HEK293 (cell line): ENCODE measurements around the gene CYP27A1.

Experiments used
- CTCF ChIA-PET: fragments of 350-600 bp; formaldehyde crosslinking; extraction: SDS; loops from one replicate; lab custom pipeline; 2021; ENCODE audit warnings: antibody characterized with exemption; lab: Yijun Ruan, JAX
- POLR2A ChIA-PET: fragments of 300-600 bp; formaldehyde crosslinking; extraction: SDS; loops from one replicate; lab custom pipeline; 2020; ENCODE audit warnings: antibody characterized with exemption, inconsistent platforms; lab: Yijun Ruan, JAX
- H3K27ac ChIP-seq: fragments of 200-500 bp; sonication (Bioruptor generic); 2 replicates; pipeline ENCODE4 v1.5.1; 2014; ENCODE audit warnings: low read depth, low read length, control low read depth, inconsistent platforms; ENCODE audit errors: extremely low read depth
- H3K36me3 ChIP-seq, 2 experiments: fragments of 200-500 bp in 1 of 2; sonication (Bioruptor generic) in 1 of 2; 1 replicate in 1 of 2; 2 replicates in 1 of 2; pipeline ENCODE4 v1.5.1; 2014 to 2017; ENCODE audit warnings: inconsistent platforms in 2 of 2, low read length in 2 of 2; ENCODE audit not compliant: control insufficient read depth in 2 of 2, insufficient read depth in 1 of 2
- H3K4me1 ChIP-seq: fragments of 200-500 bp; sonication (Bioruptor generic); 2 replicates; pipeline ENCODE4 v1.5.1; 2014; ENCODE audit warnings: mild to moderate bottlenecking, low read length, inconsistent platforms; ENCODE audit not compliant: control insufficient read depth, insufficient read depth
- H3K4me3 ChIP-seq: 2 replicates; pipeline ENCODE4 v1.5.1; 2011; ENCODE audit warnings: low read depth, mild to moderate bottlenecking, control low read depth, low read length, moderate library complexity
- H3K9me3 ChIP-seq: fragments of 200-500 bp; sonication (Bioruptor generic); 2 replicates; pipeline ENCODE4 v1.5.1; 2014; ENCODE audit warnings: low read depth, low read length, inconsistent platforms; ENCODE audit not compliant: control insufficient read depth, insufficient read depth
- BCL11A ChIP-seq: fragments of 450-650 bp; formaldehyde crosslinking; IDR thresholded peaks from 2 replicates; pipeline ENCODE4 v1.5.1; 2016; ENCODE audit warnings: low read depth, missing biosample characterization, missing genetic modification characterization
- EGR2 ChIP-seq: fragments of 450-650 bp; formaldehyde crosslinking; IDR thresholded peaks from 2 replicates; pipeline ENCODE4 v1.5.1; 2016; ENCODE audit warnings: low read depth, missing biosample characterization, missing genetic modification characterization
- MEIS1 ChIP-seq: sonication (generic); formaldehyde crosslinking; IDR thresholded peaks from 2 replicates; pipeline ENCODE4 v1.8.1; 2022; ENCODE audit warnings: missing genetic modification reagents, mild to moderate bottlenecking, borderline replicate concordance
- OVOL3 ChIP-seq: fragments of 450-650 bp; formaldehyde crosslinking; IDR thresholded peaks from 2 replicates; pipeline ENCODE4 v1.5.1; 2016; ENCODE audit warnings: missing biosample characterization, missing genetic modification characterization
- YY1 ChIP-seq: fragments of 450-650 bp; formaldehyde crosslinking; IDR thresholded peaks from 2 replicates; pipeline ENCODE4 v1.5.1; 2018; ENCODE audit warnings: missing biosample characterization, missing genetic modification characterization
- ZFHX2 ChIP-seq: fragments of 450-650 bp; formaldehyde crosslinking; conservative IDR thresholded peaks from 2 replicates; pipeline ENCODE4 v1.5.1; 2016; ENCODE audit warnings: missing biosample characterization, missing genetic modification characterization
- ZNF19 ChIP-seq: fragments of 450-650 bp; formaldehyde crosslinking; IDR thresholded peaks from 2 replicates; pipeline ENCODE4; 2016; ENCODE audit warnings: missing biosample characterization, missing genetic modification characterization, low read depth
- ZNF202 ChIP-seq: fragments of 450-650 bp; formaldehyde crosslinking; IDR thresholded peaks from 2 replicates; pipeline ENCODE4 v1.5.1; 2016; ENCODE audit warnings: missing biosample characterization, missing genetic modification characterization, borderline replicate concordance
- ZNF211 ChIP-seq: fragments of 450-650 bp; formaldehyde crosslinking; IDR thresholded peaks from 2 replicates; pipeline ENCODE4 v1.5.1; 2016; ENCODE audit warnings: low read depth, missing biosample characterization, missing genetic modification characterization
- ZNF24 ChIP-seq: fragments of 450-650 bp; formaldehyde crosslinking; IDR thresholded peaks from 2 replicates; pipeline ENCODE4 v1.5.1; 2016; ENCODE audit warnings: missing biosample characterization, missing genetic modification characterization
- ZNF311 ChIP-seq: fragments of 450-650 bp; formaldehyde crosslinking; IDR thresholded peaks from 2 replicates; pipeline ENCODE4 v1.5.1; 2017; ENCODE audit warnings: missing biosample characterization, missing genetic modification characterization, borderline replicate concordance
- ZNF404 ChIP-seq: fragments of 450-650 bp; formaldehyde crosslinking; IDR thresholded peaks from 2 replicates; pipeline ENCODE4 v1.5.1; 2017; ENCODE audit warnings: missing biosample characterization, missing genetic modification characterization
- ZNF558 ChIP-seq: fragments of 450-650 bp; formaldehyde crosslinking; IDR thresholded peaks from 2 replicates; pipeline ENCODE4 v1.5.1; 2016; ENCODE audit warnings: missing biosample characterization, missing genetic modification characterization
- ZNF600 ChIP-seq: fragments of 450-650 bp; formaldehyde crosslinking; IDR thresholded peaks from 2 replicates; pipeline ENCODE4 v1.5.1; 2016; ENCODE audit warnings: missing biosample characterization, missing genetic modification characterization
- ZNF623 ChIP-seq: fragments of 450-650 bp; formaldehyde crosslinking; IDR thresholded peaks from 2 replicates; pipeline ENCODE4 v1.5.1; 2016; ENCODE audit warnings: missing biosample characterization, missing genetic modification characterization
- ZNF776 ChIP-seq: fragments of 450-650 bp; formaldehyde crosslinking; IDR thresholded peaks from 2 replicates; pipeline ENCODE4 v1.5.0; 2017; ENCODE audit warnings: missing biosample characterization, missing genetic modification characterization, borderline replicate concordance
- TF ChIP-seq, protein P1 (sequence below): fragments of 450-650 bp; formaldehyde crosslinking; IDR thresholded peaks from 2 replicates; pipeline ENCODE4 v1.5.1; 2016; ENCODE audit warnings: missing biosample characterization, missing genetic modification characterization
- TF ChIP-seq, protein P2 (sequence below): fragments of 450-650 bp; IDR thresholded peaks from 2 replicates; pipeline ENCODE4 v1.5.1; 2018; ENCODE audit warnings: missing biosample characterization, mild to moderate bottlenecking, missing genetic modification characterization
- TF ChIP-seq, protein P3 (sequence below): fragments of 450-650 bp; formaldehyde crosslinking; conservative IDR thresholded peaks from 2 replicates; pipeline ENCODE4 v1.5.1; 2016; ENCODE audit warnings: low read depth, missing biosample characterization, missing genetic modification characterization
- TF ChIP-seq, protein P4 (sequence below): fragments of 450-650 bp; formaldehyde crosslinking; IDR thresholded peaks from 2 replicates; pipeline ENCODE4 v1.5.1; 2016; ENCODE audit warnings: missing biosample characterization, missing genetic modification characterization
- TF ChIP-seq, protein P5 (sequence below): fragments of 450-650 bp; formaldehyde crosslinking; IDR thresholded peaks from 2 replicates; pipeline ENCODE4 v1.5.1; 2016; ENCODE audit warnings: missing biosample characterization, missing genetic modification characterization

Gene CYP27A1

DNA sequence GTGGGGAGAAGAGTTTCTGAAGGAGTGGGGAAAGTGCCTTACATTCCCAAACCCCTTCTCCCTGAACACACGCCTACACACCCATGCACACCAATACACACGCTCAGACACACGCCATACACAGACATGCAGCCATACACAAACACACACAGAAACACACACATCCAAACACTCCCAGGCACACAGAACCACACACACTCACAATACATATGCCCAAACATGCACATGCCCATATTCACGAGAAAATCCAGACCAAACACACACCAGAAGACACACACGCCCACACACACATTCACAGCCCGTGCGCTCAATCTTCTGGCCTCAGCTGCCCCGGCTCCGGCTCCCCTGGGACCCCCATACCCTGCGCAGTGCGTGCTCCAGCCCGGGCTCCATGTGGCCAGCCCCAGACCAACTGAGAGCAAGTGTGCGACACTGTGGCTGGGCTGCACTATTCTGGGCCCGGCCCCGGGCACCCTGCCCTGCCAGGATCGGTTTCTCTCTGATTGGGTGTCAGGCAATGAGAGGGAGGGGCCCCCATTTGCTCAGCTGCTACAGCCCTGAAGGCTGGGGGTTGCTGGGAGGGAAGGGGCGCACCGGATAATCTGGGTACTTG is 49.5 kb downstream of the CYP27A1 start, which contains the start of gene PRKAG3:
PRKAG3 (minus strand) TSS at position 426 of the 613 bp plus-strand sequence.
- H3K4me1 ChIP-seq, result peaks cover 13% of the 10 kb centered on the region
- H3K9me3 ChIP-seq, result no peaks in the 10 kb centered on the region
- no peak within 1 kb of the TSS for H3K27ac ChIP-seq
- H3K36me3 ChIP-seq, result no peaks in the 10 kb centered on the region
- POLR2A ChIA-PET, result interaction anchor here (0.6 kb wide), 1 partner anchor 172 kb away, joined by 3 read pairs; the partner anchor contains the start of genes BCS1L and ZNF142
- peak; percentile 56 for TF ChIP-seq EGR2
- TF ChIP-seq ZNF600, result peak; percentile 42
- peak; percentile 74 for TF ChIP-seq ZFHX2 (tag by site-specific recombination)
- TF ChIP-seq ZNF776, result no peak
- TF ChIP-seq ZNF211 (tag by site-specific recombination), result no peak
- TF ChIP-seq, protein P1, sequence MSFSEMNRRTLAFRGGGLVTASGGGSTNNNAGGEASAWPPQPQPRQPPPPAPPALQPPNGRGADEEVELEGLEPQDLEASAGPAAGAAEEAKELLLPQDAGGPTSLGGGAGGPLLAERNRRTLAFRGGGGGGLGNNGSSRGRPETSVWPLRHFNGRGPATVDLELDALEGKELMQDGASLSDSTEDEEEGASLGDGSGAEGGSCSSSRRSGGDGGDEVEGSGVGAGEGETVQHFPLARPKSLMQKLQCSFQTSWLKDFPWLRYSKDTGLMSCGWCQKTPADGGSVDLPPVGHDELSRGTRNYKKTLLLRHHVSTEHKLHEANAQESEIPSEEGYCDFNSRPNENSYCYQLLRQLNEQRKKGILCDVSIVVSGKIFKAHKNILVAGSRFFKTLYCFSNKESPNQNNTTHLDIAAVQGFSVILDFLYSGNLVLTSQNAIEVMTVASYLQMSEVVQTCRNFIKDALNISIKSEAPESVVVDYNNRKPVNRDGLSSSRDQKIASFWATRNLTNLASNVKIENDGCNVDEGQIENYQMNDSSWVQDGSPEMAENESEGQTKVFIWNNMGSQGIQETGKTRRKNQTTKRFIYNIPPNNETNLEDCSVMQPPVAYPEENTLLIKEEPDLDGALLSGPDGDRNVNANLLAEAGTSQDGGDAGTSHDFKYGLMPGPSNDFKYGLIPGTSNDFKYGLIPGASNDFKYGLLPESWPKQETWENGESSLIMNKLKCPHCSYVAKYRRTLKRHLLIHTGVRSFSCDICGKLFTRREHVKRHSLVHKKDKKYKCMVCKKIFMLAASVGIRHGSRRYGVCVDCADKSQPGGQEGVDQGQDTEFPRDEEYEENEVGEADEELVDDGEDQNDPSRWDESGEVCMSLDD (tag by site-specific recombination), result no peak
- TF ChIP-seq YY1 (tag by site-specific recombination), result no peak
- H3K4me3 ChIP-seq, result no peak within 1 kb of the TSS
- CTCF ChIA-PET, result no interaction called here

DNA sequence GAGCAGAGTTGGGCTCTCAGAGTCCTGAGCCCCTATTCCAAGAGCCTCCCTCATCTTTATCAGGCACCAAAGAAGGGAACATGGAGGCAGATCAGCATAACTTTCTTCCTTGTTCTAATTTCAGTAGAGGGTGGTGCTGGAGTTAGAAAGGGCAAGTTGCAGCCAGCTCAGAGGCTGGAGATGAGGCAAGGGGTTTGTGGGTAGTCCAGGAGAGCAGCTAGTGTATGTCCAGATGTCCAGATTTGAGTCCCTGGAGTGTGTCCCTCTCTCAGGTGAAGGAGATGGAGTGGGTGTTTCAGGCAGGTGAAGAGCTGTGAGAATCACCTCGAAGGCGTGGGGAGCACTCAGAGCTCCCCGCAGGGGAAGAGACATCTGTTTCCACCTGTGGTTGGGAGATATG is 50.1 kb downstream of the CYP27A1 start:
- CTCF ChIA-PET, result interaction anchor here (0.9 kb wide), 1 partner anchor 122 kb away, joined by 3 read pairs; the partner anchor contains the start of gene TTLL4
- no peak for TF ChIP-seq MEIS1
- TF ChIP-seq ZNF19, result no peak
- no peak for TF ChIP-seq ZNF202 (tag by site-specific recombination)
- TF ChIP-seq, protein P2, sequence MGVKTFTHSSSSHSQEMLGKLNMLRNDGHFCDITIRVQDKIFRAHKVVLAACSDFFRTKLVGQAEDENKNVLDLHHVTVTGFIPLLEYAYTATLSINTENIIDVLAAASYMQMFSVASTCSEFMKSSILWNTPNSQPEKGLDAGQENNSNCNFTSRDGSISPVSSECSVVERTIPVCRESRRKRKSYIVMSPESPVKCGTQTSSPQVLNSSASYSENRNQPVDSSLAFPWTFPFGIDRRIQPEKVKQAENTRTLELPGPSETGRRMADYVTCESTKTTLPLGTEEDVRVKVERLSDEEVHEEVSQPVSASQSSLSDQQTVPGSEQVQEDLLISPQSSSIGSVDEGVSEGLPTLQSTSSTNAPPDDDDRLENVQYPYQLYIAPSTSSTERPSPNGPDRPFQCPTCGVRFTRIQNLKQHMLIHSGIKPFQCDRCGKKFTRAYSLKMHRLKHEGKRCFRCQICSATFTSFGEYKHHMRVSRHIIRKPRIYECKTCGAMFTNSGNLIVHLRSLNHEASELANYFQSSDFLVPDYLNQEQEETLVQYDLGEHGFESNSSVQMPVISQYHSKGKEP (tag by site-specific recombination), result no peak
- no peak for TF ChIP-seq ZNF558 (tag by site-specific recombination)
- TF ChIP-seq ZNF404 (tag by site-specific recombination), result no peak
- TF ChIP-seq ZNF623 (tag by site-specific recombination), result no peak
- TF ChIP-seq, protein P3, sequence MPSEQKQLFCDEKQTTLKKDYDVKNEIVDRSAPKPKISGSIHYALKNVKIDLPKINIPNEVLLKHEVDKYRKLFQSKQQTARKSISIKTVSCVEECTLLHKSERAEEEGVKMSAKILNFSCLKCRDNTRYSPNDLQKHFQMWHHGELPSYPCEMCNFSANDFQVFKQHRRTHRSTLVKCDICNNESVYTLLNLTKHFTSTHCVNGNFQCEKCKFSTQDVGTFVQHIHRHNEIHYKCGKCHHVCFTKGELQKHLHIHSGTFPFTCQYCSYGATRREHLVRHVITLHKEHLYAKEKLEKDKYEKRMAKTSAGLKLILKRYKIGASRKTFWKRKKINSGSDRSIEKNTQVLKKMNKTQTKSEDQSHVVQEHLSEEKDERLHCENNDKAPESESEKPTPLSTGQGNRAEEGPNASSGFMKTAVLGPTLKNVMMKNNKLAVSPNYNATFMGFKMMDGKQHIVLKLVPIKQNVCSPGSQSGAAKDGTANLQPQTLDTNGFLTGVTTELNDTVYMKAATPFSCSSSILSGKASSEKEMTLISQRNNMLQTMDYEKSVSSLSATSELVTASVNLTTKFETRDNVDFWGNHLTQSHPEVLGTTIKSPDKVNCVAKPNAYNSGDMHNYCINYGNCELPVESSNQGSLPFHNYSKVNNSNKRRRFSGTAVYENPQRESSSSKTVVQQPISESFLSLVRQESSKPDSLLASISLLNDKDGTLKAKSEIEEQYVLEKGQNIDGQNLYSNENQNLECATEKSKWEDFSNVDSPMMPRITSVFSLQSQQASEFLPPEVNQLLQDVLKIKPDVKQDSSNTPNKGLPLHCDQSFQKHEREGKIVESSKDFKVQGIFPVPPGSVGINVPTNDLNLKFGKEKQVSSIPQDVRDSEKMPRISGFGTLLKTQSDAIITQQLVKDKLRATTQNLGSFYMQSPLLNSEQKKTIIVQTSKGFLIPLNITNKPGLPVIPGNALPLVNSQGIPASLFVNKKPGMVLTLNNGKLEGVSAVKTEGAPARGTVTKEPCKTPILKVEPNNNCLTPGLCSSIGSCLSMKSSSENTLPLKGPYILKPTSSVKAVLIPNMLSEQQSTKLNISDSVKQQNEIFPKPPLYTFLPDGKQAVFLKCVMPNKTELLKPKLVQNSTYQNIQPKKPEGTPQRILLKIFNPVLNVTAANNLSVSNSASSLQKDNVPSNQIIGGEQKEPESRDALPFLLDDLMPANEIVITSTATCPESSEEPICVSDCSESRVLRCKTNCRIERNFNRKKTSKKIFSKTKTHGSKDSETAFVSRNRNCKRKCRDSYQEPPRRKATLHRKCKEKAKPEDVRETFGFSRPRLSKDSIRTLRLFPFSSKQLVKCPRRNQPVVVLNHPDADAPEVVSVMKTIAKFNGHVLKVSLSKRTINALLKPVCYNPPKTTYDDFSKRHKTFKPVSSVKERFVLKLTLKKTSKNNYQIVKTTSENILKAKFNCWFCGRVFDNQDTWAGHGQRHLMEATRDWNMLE (tag by site-specific recombination), result no peak
- TF ChIP-seq, protein P4, sequence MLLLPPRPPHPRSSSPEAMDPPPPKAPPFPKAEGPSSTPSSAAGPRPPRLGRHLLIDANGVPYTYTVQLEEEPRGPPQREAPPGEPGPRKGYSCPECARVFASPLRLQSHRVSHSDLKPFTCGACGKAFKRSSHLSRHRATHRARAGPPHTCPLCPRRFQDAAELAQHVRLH (tag by site-specific recombination), result no peak
- TF ChIP-seq BCL11A (tag by site-specific recombination), result no peak
- TF ChIP-seq ZNF24, result no peak
- no peak for TF ChIP-seq OVOL3 (tag by site-specific recombination)
- TF ChIP-seq, protein P5, sequence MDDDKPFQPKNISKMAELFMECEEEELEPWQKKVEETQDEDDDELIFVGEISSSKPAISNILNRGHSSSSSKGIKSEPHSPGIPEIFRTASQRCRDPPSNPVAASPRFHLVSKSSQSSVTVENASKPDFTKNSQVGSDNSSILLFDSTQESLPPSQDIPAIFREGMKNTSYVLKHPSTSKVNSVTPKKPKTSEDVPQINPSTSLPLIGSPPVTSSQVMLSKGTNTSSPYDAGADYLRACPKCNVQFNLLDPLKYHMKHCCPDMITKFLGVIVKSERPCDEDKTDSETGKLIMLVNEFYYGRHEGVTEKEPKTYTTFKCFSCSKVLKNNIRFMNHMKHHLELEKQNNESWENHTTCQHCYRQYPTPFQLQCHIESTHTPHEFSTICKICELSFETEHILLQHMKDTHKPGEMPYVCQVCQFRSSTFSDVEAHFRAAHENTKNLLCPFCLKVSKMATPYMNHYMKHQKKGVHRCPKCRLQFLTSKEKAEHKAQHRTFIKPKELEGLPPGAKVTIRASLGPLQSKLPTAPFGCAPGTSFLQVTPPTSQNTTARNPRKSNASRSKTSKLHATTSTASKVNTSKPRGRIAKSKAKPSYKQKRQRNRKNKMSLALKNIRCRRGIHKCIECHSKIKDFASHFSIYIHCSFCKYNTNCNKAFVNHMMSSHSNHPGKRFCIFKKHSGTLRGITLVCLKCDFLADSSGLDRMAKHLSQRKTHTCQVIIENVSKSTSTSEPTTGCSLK (tag by site-specific recombination), result no peak
- TF ChIP-seq ZNF311 (tag by site-specific recombination), result no peak
- no peaks in the 10 kb centered on the region for H3K36me3 ChIP-seq
- POLR2A ChIA-PET, result interaction anchor here (0.6 kb wide), 1 partner anchor 172 kb away, joined by 3 read pairs; the partner anchor contains the start of genes BCS1L and ZNF142
- H3K4me1 ChIP-seq, result peaks cover 13% of the 10 kb centered on the region
- H3K27ac ChIP-seq, result no peak overlapping the region
- H3K9me3 ChIP-seq, result no peaks in the 10 kb centered on the region
- no peak overlapping the region for H3K4me3 ChIP-seq
